GM12891 (cell line): ENCODE results near the gene KRT37.

ENCODE experiments used
- DNase-seq: peaks from one replicate; pipeline ENCODE4 v3.0.0; 2011; ENCODE audit warnings: low spot score; ENCODE audit not compliant: insufficient read length
- FAIRE-seq: peaks from 2 replicates; lab custom pipeline; 2011; peaks lifted over from hg19 to GRCh38; lab: Jason Lieb, UNC
- PAX5 ChIP-seq: IDR thresholded peaks from 2 replicates; pipeline ENCODE4 v1.6.1; 2011; ENCODE audit warnings: low read length, moderate library complexity, mild to moderate bottlenecking; ENCODE audit not compliant: insufficient read depth, severe bottlenecking
- POLR2A ChIP-seq: IDR thresholded peaks from 2 replicates; pipeline ENCODE4 v1.6.1; 2011; ENCODE audit warnings: low read depth, low read length, control low read depth
- POLR2AphosphoS5 ChIP-seq: IDR thresholded peaks from 2 replicates; pipeline ENCODE4 v1.6.1; 2011; ENCODE audit warnings: low read depth, low read length, control low read depth
- POU2F2 ChIP-seq: IDR thresholded peaks from 2 replicates; pipeline ENCODE4 v1.6.1; 2011; ENCODE audit warnings: low read depth, mild to moderate bottlenecking, control low read depth, low read length, moderate library complexity
- SPI1 ChIP-seq: IDR thresholded peaks from 2 replicates; pipeline ENCODE4 v1.6.1; 2011; ENCODE audit warnings: low read depth, low read length, control low read depth
- TAF1 ChIP-seq: IDR thresholded peaks from 2 replicates; pipeline ENCODE4 v1.6.1; 2011; ENCODE audit warnings: low read depth, low read length, control low read depth

The KRT37 gene

DNA sequence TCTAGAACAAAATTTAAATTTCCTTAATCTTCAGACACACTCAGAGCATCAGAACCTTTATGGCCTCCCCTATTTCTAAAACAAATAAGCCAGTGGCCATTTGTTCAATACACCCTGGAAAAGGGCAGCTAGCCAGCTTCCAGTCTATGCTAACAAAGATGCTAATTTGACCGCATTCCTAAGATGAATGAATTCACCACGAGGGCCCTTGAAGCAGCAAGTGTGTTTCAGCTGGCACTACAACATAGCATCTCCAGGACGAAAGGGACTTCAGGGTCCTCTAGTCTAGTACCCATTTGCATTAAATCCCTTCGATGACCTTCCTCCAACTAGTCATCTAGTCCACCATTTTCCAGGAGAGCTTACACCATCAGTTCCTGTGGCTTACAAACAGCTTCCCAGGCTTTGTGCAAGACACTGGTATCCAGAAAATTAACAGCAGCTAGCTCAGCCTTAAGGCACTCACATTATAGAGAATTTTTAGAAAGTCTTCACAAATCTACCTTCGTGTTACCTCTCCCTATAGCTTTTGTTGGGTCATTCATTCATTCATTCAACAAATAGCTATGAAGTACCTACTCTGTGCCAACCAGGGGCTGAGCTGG, 10.9 kb downstream of the KRT37 start:
- DNase-seq (no peak), FAIRE-seq (no peak)
- TF ChIP-seq PAX5 (no peak), POLR2AphosphoS5 (no peak), TAF1 (no peak), POLR2A (no peak), POU2F2 (no peak), SPI1 (no peak)

DNA sequence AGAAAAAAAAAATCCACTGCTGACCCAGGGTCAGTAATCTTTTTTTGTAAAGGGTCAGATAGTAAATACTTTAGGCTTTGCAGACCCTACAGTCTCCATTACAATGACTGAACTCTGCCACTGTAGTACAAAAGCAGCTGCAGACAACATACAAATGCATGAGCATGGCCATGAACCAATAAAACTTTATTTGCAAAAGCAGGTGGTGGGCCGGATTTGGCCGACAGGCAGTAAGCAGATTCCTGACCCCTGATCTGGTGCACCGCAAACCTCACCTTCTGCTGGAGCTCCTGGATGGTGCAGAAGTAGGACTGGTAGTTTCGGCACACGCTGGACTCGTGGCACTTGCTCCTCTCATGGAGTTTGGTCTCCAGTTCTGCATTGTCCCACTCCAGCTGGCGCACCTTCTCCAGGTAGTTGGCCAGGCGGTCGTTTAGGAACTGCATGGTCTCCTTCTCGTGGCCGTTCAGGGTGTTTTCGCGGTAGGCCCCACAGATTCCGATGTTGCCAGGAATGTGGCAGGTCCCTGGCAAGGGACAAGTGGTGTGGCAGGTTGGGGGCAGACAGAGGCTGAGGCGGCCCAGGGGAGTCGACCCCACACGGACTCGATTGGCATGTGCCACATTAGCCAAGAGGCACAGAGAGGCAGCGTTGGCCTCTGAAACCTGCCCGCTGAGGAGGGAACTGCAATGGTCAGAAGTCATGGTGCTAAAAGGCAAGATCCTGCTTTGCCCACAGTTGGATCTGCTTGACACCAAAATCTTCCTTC, 13.1 kb downstream of the KRT37 start:
- TF ChIP-seq TAF1: no peak
- no peak for TF ChIP-seq POLR2A
- TF ChIP-seq PAX5: no peak
- TF ChIP-seq POLR2AphosphoS5: no peak
- no peak for TF ChIP-seq POU2F2
- no peak for TF ChIP-seq SPI1
- no peak for FAIRE-seq
- DNase-seq: no peak

DNA sequence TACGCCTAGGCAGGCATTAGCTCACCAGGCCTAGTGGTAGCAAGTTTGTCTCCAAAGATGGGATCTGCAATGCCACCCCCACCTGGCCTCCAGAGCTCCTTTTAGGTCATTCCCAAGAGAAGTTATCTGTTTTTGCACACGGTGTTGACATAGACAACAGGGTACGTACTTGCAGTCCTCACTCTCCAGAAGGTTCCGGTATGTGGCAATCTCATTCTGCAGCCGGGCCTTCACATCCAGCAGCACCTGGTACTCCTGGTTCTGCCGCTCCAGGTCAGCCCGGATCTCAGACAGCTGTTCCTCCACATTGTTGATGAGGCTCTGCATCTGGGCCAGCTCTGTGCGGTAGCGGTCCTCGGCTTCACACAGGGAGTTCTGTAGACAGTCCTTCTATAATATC, 17.2 kb downstream of the KRT37 start:
- TF ChIP-seq TAF1 (no peak), PAX5 (no peak), POU2F2 (no peak), POLR2AphosphoS5 (no peak), SPI1 (no peak), POLR2A (no peak)
- FAIRE-seq (no peak), DNase-seq (no peak)

DNA sequence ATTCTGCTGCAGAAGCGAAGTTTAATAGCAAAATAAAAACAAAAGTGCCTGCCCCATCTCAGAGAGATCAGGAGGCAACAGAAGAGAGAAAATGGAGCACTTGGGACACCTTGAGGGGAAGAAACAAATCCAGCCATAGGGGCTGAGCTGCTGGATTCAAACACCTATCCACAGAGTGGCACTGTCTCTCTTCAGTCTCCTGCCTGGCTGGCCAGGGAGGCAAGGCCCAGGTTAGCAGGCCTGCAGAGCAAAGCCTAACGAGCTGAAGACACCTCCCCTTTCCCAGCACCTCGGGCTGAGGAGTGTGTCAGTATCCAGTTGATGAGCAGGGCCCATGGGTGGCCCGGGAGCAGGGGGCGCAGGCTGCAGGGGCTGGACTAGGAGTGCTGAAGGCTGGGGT, 18.2 kb downstream of the KRT37 start:
- TF ChIP-seq TAF1 (no peak), POLR2A (no peak), SPI1 (no peak), PAX5 (no peak), POU2F2 (no peak), POLR2AphosphoS5 (no peak)
- DNase-seq (no peak), FAIRE-seq (no peak)

DNA sequence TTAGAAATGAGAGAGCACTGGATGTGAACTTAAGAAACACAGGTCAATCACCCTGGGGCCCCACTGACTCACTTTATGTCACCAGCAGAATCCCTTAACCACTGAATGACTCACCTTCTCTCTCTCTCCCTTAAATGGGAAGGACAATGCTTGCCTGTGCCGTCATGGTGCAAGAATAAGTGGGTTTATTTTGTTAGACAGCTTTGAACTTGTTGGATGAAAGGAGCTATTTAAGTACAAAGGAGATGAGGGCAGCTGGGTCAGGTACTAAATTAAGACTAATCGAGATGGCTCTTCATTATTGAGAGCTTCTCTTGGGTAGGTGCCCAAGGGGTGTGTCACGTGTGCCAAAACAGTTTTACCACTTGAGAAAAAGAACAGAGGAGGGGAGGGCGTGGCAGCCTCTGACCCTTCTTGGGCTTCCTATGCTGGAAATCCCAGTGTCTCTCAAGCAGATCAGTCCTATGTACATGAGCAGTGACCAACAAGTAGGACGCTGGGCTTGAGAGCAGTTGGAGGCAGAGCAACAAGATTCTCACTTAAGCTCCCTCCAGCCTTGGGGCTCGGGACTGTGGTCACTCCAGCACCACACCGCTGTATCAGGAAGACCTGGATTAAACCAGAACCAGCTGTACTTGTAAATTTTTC, 20.2 kb downstream of the KRT37 start:
- TF ChIP-seq POLR2A (no peak), POU2F2 (no peak), SPI1 (no peak), PAX5 (no peak), POLR2AphosphoS5 (no peak), TAF1 (no peak)
- DNase-seq: no peak
- no peak for FAIRE-seq

DNA sequence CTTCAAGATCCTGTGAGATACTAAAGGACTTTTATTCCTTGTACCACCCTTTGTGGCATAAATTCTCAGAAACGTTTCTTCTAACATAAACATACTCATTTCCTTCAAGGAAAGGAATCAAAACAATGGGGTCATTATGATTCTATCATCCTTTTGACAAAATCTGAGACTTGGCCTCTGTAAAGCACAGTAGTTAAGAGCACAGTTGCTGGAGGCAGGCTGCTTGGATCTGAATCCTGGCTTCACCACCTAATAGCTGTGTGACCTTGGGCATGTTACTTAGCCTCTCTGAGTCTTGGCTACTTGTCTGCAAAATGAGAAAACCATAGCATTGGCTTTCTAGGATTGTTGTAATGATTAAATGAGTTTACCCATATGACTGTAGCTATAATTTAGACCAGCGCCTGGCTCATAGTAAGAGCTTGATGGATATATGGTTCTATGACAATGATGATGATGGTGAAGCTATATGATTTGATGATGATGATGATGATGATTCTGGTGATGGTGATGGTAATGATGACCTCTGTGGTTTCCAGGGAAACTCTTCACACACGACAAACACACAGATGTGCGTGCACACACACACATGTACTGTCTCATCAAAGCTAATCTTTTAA, 20.9 kb downstream of the KRT37 start:
- no peak for FAIRE-seq
- no peak for DNase-seq
- TF ChIP-seq SPI1: no peak
- TF ChIP-seq POLR2AphosphoS5: no peak
- TF ChIP-seq POLR2A: no peak
- no peak for TF ChIP-seq PAX5
- TF ChIP-seq TAF1: no peak
- TF ChIP-seq POU2F2: no peak

DNA sequence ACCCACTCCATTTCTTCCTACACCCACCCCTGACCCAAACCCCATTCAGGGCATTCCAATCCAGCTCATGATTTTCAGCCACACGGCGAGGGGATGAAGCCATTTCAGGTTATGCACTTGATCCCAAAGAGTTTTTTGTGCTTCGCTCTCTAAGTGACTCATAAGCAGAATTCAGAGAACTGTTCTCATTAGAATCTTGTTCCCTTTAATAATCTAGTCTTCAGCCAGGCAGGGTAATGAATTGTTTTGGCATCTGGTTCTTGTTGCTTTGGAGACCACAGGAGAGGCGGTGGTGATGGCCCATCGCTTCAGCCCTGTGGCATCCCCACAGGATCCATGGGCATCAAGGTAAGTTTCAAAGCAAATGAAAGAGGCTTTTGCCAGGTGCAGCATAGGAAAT, 22.2 kb downstream of the KRT37 start:
- DNase-seq (no peak), FAIRE-seq (no peak)
- TF ChIP-seq POLR2A (no peak), SPI1 (no peak), PAX5 (no peak), POU2F2 (no peak), POLR2AphosphoS5 (no peak), TAF1 (no peak)

DNA sequence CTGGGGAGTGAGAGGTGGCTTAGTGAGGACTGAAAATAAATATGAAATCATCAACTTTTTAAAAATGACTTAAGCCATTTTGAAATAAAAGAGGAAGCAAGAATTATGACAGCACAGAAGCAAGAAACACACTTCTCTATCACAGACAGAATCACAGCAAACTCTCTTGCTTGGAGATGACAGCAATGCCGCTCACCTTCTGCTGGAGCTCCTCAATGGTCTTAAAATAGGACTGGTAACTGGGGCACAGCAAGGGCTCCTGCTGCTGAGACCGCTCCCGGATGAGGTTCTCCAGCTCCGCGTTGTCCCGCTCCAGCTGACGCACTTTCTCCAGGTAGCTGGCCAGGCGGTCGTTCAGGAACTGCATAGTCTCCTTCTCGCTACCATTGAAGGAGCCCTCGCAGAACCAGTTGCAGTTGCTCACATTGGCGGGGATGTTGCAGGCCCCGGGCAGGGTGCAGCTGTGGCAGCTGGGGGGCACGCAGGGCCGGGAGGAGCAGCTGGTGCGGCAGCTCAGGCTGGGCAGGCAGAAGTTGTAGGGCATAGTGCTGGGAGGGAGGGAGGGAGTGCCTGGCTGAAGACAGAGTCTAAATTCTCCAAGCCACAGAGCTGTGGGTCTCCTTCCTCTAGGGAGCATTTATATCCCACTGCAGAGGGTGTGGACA, 27.3 kb downstream of the KRT37 start, which contains the start of gene KRT31:
KRT31 (minus strand) TSS at position 613 of the 665 bp plus-strand sequence; CDS start at position 544, 69 bp downstream.
- DNase-seq (no peak), FAIRE-seq (no peak)
- no peak for TF ChIP-seq POLR2A
- TF ChIP-seq PAX5: no peak
- no peak for TF ChIP-seq POLR2AphosphoS5
- no peak for TF ChIP-seq TAF1
- TF ChIP-seq SPI1: no peak
- no peak for TF ChIP-seq POU2F2

DNA sequence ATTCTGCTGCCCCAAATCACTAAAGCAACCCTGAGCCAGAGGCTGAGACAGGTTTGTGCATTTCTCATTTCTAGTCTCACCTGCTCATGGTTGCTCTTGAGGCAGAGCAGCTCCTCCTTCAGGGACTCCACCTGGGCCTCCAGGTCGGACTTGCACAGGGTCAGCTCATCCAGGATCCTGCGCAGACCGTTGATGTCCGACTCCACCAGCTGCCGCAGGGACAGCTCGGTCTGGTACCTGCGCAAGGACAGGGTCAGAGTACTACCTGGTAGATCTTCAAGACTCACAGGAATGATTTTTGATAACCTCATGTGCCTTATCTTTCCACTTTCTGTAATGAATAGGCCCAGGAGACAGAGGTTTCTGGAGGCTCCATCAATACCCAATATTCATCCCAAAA, 28.0 kb downstream of the KRT37 start:
- no peak for TF ChIP-seq POLR2A
- TF ChIP-seq POLR2AphosphoS5: no peak
- TF ChIP-seq TAF1: no peak
- TF ChIP-seq POU2F2: no peak
- no peak for TF ChIP-seq SPI1
- no peak for TF ChIP-seq PAX5
- FAIRE-seq (no peak), DNase-seq (no peak)
